IMR-90 (cell line): ENCODE results near the gene ZCCHC7. TPM values are rescaled to one million over a fixed set of nuclear protein-coding genes. Genes with fewer than 3 reads are reported as not detected.

ENCODE experiments used
- ATAC-seq: fragments of 200-7000 bp; cut with Tn5 transposase; 2 replicates; pipeline ENCODE4 v1.9.1; 2020; ENCODE audit warnings: low read depth, mild to moderate bottlenecking, moderate library complexity
- BruUV-seq: library from RNA; stranded (reverse); fragments of 400-500 nt; replicated peaks from 2 replicates; lab custom pipeline; 2021; lab: Mats Ljungman, UMichigan
- CTCF ChIA-PET: fragments of 300-600 bp; formaldehyde crosslinking; extraction: SDS; loops from one replicate; lab custom pipeline; 2021; ENCODE audit warnings: antibody characterized with exemption; lab: Yijun Ruan, JAX
- POLR2A ChIA-PET: fragments of 300-600 bp; sonication (Branson Sonifier 250); formaldehyde crosslinking; loops from one replicate; lab custom pipeline; 2022; ENCODE audit warnings: antibody characterized with exemption; ENCODE audit not compliant: unreplicated experiment; lab: Charles Lee
- DNase-seq: peaks from one replicate; pipeline ENCODE4 v3.0.0; 2013
- H2AFZ ChIP-seq: replicated peaks from 2 replicates; pipeline ENCODE3; 2013; ENCODE audit warnings: low read length, mild to moderate bottlenecking; ENCODE audit not compliant: poor library complexity
- H2AK5ac ChIP-seq: 2 replicates; pipeline ENCODE4 v1.6.1; 2013; ENCODE audit warnings: low read depth, low read length, inconsistent platforms
- H2AK9ac ChIP-seq: replicated peaks from 2 replicates; pipeline ENCODE3; 2013; ENCODE audit warnings: mild to moderate bottlenecking, low read depth, low read length, moderate library complexity; ENCODE audit not compliant: poor library complexity
- H2BK120ac ChIP-seq: 2 replicates; pipeline ENCODE4 v1.6.1; 2013; ENCODE audit warnings: low read depth, low read length, inconsistent platforms
- H2BK15ac ChIP-seq: 3 replicates; pipeline ENCODE4 v1.6.1; 2013; ENCODE audit warnings: low read depth, low read length, inconsistent platforms
- H2BK20ac ChIP-seq: 2 replicates; pipeline ENCODE4 v1.6.1; 2013; ENCODE audit warnings: low read depth, mild to moderate bottlenecking, inconsistent platforms, low read length, moderate library complexity
- H2BK5ac ChIP-seq: 2 replicates; pipeline ENCODE4 v1.6.1; 2013; ENCODE audit warnings: mild to moderate bottlenecking, low read depth, low read length, inconsistent platforms; ENCODE audit not compliant: poor library complexity, severe bottlenecking
- H3K14ac ChIP-seq: replicated peaks from 2 replicates; pipeline ENCODE4 v1.6.1; 2013; ENCODE audit warnings: low read depth, low read length, inconsistent platforms
- H3K18ac ChIP-seq: 2 replicates; pipeline ENCODE4 v1.6.1; 2013; ENCODE audit warnings: low read depth, low read length, control low read depth
- H3K23ac ChIP-seq: 2 replicates; pipeline ENCODE4 v1.6.1; 2013; ENCODE audit warnings: low read depth, low read length, inconsistent platforms
- H3K27ac ChIP-seq: 2 replicates; pipeline ENCODE4 v1.5.1; 2013; ENCODE audit warnings: mild to moderate bottlenecking, control low read depth, low read length; ENCODE audit not compliant: insufficient read depth
- H3K27me3 ChIP-seq: 2 replicates; pipeline ENCODE4 v1.6.1; 2013; ENCODE audit warnings: low read length; ENCODE audit not compliant: control insufficient read depth, insufficient read depth
- H3K36me3 ChIP-seq: 2 replicates; pipeline ENCODE4 v1.6.1; 2013; ENCODE audit warnings: low read length, mixed read lengths; ENCODE audit not compliant: control insufficient read depth, insufficient read depth
- H3K4ac ChIP-seq: 2 replicates; pipeline ENCODE4 v1.6.1; 2013; ENCODE audit warnings: low read depth, low read length, inconsistent platforms
- H3K4me1 ChIP-seq: 2 replicates; pipeline ENCODE4 v1.6.1; 2013; ENCODE audit warnings: low read length, mixed read lengths; ENCODE audit not compliant: control insufficient read depth, insufficient read depth
- H3K4me2 ChIP-seq: 2 replicates; pipeline ENCODE4 v1.6.1; 2013; ENCODE audit warnings: low read depth, mild to moderate bottlenecking, control low read depth, low read length, moderate library complexity
- H3K4me3 ChIP-seq: 2 replicates; pipeline ENCODE4 v1.5.1; 2013; ENCODE audit warnings: low read depth, mild to moderate bottlenecking, control low read depth, low read length, moderate library complexity; ENCODE audit not compliant: insufficient read depth
- H3K56ac ChIP-seq: 2 replicates; pipeline ENCODE4 v1.6.1; 2013; ENCODE audit warnings: low read length, inconsistent platforms; ENCODE audit not compliant: insufficient read depth; ENCODE audit errors: extremely low read depth
- H3K79me1 ChIP-seq, 2 experiments: 2 replicates each; pipeline ENCODE4 v1.6.1; 2013; ENCODE audit warnings: low read length in 2 of 2, inconsistent platforms in 1 of 2, low read depth in 1 of 2
- H3K9ac ChIP-seq: 2 replicates; pipeline ENCODE4 v1.6.1; 2013; ENCODE audit warnings: low read depth, low read length, control low read depth
- H3K9me1 ChIP-seq: 2 replicates; pipeline ENCODE4 v1.6.1; 2013; ENCODE audit warnings: low read length, inconsistent platforms; ENCODE audit not compliant: insufficient read depth
- H3K9me3 ChIP-seq: 2 replicates; pipeline ENCODE4 v1.6.1; 2013; ENCODE audit warnings: low read length; ENCODE audit not compliant: control insufficient read depth, insufficient read depth
- H4K20me1 ChIP-seq: 2 replicates; pipeline ENCODE4 v1.6.1; 2013; ENCODE audit warnings: low read length, inconsistent platforms; ENCODE audit not compliant: insufficient read depth
- H4K5ac ChIP-seq: 2 replicates; pipeline ENCODE4 v1.6.1; 2013; ENCODE audit warnings: mild to moderate bottlenecking, low read depth, low read length, control low read depth
- H4K8ac ChIP-seq, 2 experiments: 2 replicates each; pipeline ENCODE4 v1.6.1; 2013; ENCODE audit warnings: low read depth in 2 of 2, low read length in 2 of 2, control low read depth in 1 of 2, inconsistent platforms in 1 of 2
- H4K91ac ChIP-seq: 2 replicates; pipeline ENCODE4 v1.6.1; 2013; ENCODE audit warnings: low read depth, low read length, inconsistent platforms; ENCODE audit not compliant: insufficient read depth
- BHLHE40 ChIP-seq: fragments of 150-350 bp; IDR thresholded peaks from 2 replicates; pipeline ENCODE4 v1.6.1; 2016; ENCODE audit warnings: mild to moderate bottlenecking, low read depth, low read length
- FOS ChIP-seq: fragments of 150-350 bp; IDR thresholded peaks from 2 replicates; pipeline ENCODE4 v1.6.1; 2016; ENCODE audit warnings: low read depth, low read length
- MXI1 ChIP-seq: IDR thresholded peaks from 2 replicates; pipeline ENCODE4 v1.6.1; 2012; ENCODE audit warnings: low read depth, mild to moderate bottlenecking, low read length, moderate library complexity, borderline replicate concordance
- RAD21 ChIP-seq: IDR thresholded peaks from 2 replicates; pipeline ENCODE4 v1.6.1; 2012; ENCODE audit warnings: low read length, improper control_type of control experiment
- RCOR1 ChIP-seq: IDR thresholded peaks from 2 replicates; pipeline ENCODE4 v1.6.1; 2012; ENCODE audit warnings: mild to moderate bottlenecking, low read length, improper control_type of control experiment; ENCODE audit not compliant: insufficient replicate concordance
- RFX5 ChIP-seq: IDR thresholded peaks from 2 replicates; pipeline ENCODE4 v1.8.0; 2012; ENCODE audit warnings: low read depth, mild to moderate bottlenecking, low read length, moderate library complexity
- SMC3 ChIP-seq: fragments of 150-350 bp; IDR thresholded peaks from 2 replicates; pipeline ENCODE4 v1.6.1; 2016; ENCODE audit warnings: low read depth, mild to moderate bottlenecking, antibody characterized with exemption, low read length, moderate library complexity
- WGBS, 2 experiments: methylation state at CpG; one replicate each; pipeline versions ENCODE4 v1.1.5 to v1.1.7; 2013; ENCODE audit warnings: missing lambda C conversion rate in 2 of 2; ENCODE audit not compliant: insufficient read length in 1 of 2; ENCODE audit errors: extremely low coverage in 2 of 2; 5-methylcytosine and 5-hydroxymethylcytosine counted together
- dilution Hi-C: fragments of 300-500 bp; cut with HindIII; formaldehyde crosslinking; loops from one replicate; pipeline ENCODE4 v1.14.3; 2018; ENCODE audit warnings: low sequenced_read_pairs; ENCODE audit not compliant: unreplicated experiment
- in situ Hi-C: fragments of 300-500 bp; cut with MboI; formaldehyde crosslinking; loops from 3 replicates; pipeline ENCODE4 v1.14.3; 2019; ENCODE audit warnings: low sequenced_read_pairs, inconsistent platforms, mixed read lengths
- intact Hi-C: fragments of 100-400 bp; cut with micrococcal nuclease; formaldehyde crosslinking; loops from 2 replicates; pipeline ENCODE4 v1.10.0; 2022
- polyA plus RNA-seq, 3 experiments: library from polyadenylated mRNA; depleted of rRNA; stranded (reverse); fragments of >200 nt; gene quantifications; 2 replicates each; pipeline ENCODE4 v1.2.3, GENCODE V29; 2012; ENCODE audit warnings: low replicate concordance in 1 of 3
- total RNA-seq: library from RNA; depleted of rRNA; stranded (reverse); fragments of >200 nt; gene quantifications from 2 replicates; pipeline ENCODE4 v1.2.3, GENCODE V29; 2012

The ZCCHC7 gene
- total and polyA plus RNA-seq, 2 of the 4 experiments (the other 2 are of a cell fraction): 13.6 to 28.7 TPM

DNA sequence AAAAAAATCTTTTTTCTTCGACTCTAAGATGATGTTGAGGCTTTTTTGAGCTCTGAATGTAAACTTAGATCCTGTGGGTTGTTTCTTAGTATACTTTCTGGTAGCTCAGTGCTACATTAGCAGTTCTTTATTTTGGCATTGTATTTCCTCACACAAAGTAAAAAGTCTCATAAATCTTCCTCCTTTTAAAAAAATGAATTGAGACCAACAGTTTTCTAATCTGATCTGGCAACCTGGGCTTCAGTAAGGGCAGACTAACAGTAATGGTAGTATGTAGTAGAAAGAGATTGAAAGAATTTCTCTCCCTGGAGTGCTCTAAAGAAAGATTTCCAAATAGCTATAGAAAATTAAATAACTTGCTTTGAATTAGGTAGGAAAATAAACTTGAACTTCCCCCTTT is 31.4 kb downstream of the ZCCHC7 start:
- no peak overlapping the region for H3K23ac ChIP-seq
- H3K9me1 ChIP-seq: no peaks in the 10 kb centered on the region
- H2AFZ ChIP-seq: no peak overlapping the region
- no peaks in the 10 kb centered on the region for H3K27me3 ChIP-seq
- H3K4me1 ChIP-seq: no peaks in the 10 kb centered on the region
- in situ Hi-C loops (no loop called here), dilution Hi-C loops (no loop called here), intact Hi-C loops (loop anchor here (5.0 kb wide), 1 partner anchor 70 kb away; no protein-coding TSS in a partner anchor)
- no peak overlapping the region for H3K27ac ChIP-seq
- no peak overlapping the region for H3K4me3 ChIP-seq
- H4K5ac ChIP-seq: no peak overlapping the region
- no peak overlapping the region for H3K18ac ChIP-seq
- H3K36me3 ChIP-seq: peaks cover 8% of the 10 kb centered on the region
- no peak overlapping the region for H3K56ac ChIP-seq
- H3K9ac ChIP-seq: no peak overlapping the region
- WGBS, 2 experiments: no CpG with 5 or more reads among the region's 1 CpG
- H2AK5ac ChIP-seq: no peak overlapping the region
- H4K20me1 ChIP-seq: no peaks in the 10 kb centered on the region; the same call in 1 of the 2 replicates
- H2BK15ac ChIP-seq: no peak overlapping the region
- no peak overlapping the region for H4K91ac ChIP-seq
- H2BK120ac ChIP-seq: no peak overlapping the region
- no peak for DNase-seq
- H2BK20ac ChIP-seq: no peak overlapping the region
- H2AK9ac ChIP-seq: no peak overlapping the region
- no peak for TF ChIP-seq BHLHE40
- TF ChIP-seq RAD21: no peak
- TF ChIP-seq MXI1: no peak
- TF ChIP-seq SMC3: no peak
- TF ChIP-seq FOS: no peak
- no peak for TF ChIP-seq RCOR1
- TF ChIP-seq RFX5: no peak
- no peaks in the 10 kb centered on the region for H3K9me3 ChIP-seq
- BruUV-seq: no TSS peak
- H3K4me2 ChIP-seq: no peak overlapping the region
- no peak overlapping the region for H4K8ac ChIP-seq
- H3K14ac ChIP-seq: no peak overlapping the region
- H3K79me1 ChIP-seq: peaks cover 3 to 23% of the 10 kb centered on the region in 2 experiments; a peak in 2 of 4 replicates
- POLR2A ChIA-PET: interaction anchor here (0.7 kb wide), 1 partner anchor 31 kb away, joined by 3 read pairs; the partner anchor contains the start of gene ZCCHC7
- CTCF ChIA-PET: interaction anchor here (1.2 kb wide), 1 partner anchor 482 kb away, joined by 3 read pairs; no protein-coding TSS in a partner anchor
- no peak overlapping the region for H2BK5ac ChIP-seq
- H3K4ac ChIP-seq: no peak overlapping the region
- ATAC-seq: no peak
